ENCODE results near the gene SATB1. TPM values are rescaled to one million over a fixed set of nuclear protein-coding genes. Genes with fewer than 3 reads are reported as not detected.

The SATB1 gene
- total RNA-seq, 1 donor from 2014 or later, result 7.7 TPM

DNA sequence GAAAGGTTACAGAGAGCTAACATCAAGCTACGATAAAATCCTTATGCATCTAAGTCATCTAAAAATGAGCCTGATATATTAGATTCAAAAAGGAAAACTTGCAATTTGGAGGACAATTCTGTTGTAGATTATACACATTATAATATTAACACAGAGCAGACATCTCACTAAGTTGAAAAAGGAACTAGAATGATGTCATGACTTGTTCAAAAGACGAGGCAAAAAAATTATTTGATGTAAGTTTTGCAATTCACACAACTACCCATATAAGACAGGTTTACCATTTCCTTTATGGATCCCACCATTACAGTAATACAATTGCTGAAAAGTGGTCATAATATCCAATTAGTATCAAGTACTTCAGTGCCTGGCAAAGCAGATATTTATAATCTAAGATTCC lies 15.9 kb downstream of the SATB1 start:
- H3K27me3 ChIP-seq, result no peaks in the 10 kb centered on the region
- H3K36me3 ChIP-seq, result peaks cover 0 to 10% of the 10 kb centered on the region in 2 donors
- intact Hi-C loops (cut with DNase I), result no loop called here
- H3K27ac ChIP-seq, result no peak overlapping the region
- no peaks in the 10 kb centered on the region for H3K4me1 ChIP-seq
- H3K4me3 ChIP-seq, result no peak overlapping the region
- DNase-seq (ENCODE audit: low spot score in 2 of 2), result no peak
- H3K9me3 ChIP-seq, result no peaks in the 10 kb centered on the region
- TF ChIP-seq, protein P1, sequence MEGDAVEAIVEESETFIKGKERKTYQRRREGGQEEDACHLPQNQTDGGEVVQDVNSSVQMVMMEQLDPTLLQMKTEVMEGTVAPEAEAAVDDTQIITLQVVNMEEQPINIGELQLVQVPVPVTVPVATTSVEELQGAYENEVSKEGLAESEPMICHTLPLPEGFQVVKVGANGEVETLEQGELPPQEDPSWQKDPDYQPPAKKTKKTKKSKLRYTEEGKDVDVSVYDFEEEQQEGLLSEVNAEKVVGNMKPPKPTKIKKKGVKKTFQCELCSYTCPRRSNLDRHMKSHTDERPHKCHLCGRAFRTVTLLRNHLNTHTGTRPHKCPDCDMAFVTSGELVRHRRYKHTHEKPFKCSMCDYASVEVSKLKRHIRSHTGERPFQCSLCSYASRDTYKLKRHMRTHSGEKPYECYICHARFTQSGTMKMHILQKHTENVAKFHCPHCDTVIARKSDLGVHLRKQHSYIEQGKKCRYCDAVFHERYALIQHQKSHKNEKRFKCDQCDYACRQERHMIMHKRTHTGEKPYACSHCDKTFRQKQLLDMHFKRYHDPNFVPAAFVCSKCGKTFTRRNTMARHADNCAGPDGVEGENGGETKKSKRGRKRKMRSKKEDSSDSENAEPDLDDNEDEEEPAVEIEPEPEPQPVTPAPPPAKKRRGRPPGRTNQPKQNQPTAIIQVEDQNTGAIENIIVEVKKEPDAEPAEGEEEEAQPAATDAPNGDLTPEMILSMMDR (IDR thresholded peaks at IDR 0.05), result no peak

DNA sequence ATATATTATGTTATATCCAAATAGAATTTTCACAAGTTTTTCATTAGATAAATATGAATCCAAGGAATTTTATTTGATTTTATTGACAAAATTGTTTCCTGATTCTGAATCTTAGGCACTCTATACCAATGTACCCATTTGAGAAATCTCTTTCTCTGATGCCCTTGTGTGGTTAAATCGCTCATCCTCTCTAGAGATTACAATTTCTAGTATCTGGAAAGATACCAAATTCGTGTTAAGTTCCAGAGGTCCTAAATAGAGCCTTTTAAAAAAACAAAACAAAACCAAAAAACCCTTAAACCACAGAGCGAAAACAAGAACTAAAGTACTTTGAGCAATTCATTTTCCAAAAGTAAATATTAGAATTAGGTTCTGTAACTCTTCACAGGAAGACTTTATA lies 20.0 kb downstream of the SATB1 start:
- TF ChIP-seq, protein P1 (IDR thresholded peaks at IDR 0.05), result no peak
- Histone ChIP-seq H3K27ac (no peak overlapping the region), H3K9me3 (no peaks in the 10 kb centered on the region), H3K4me3 (no peak overlapping the region), H3K27me3 (no peaks in the 10 kb centered on the region), H3K4me1 (no peaks in the 10 kb centered on the region), H3K36me3 (no peaks in the 10 kb centered on the region)
- intact Hi-C loops (cut with DNase I), result no loop called here
- no peak for DNase-seq (ENCODE audit: low spot score in 2 of 2)

DNA sequence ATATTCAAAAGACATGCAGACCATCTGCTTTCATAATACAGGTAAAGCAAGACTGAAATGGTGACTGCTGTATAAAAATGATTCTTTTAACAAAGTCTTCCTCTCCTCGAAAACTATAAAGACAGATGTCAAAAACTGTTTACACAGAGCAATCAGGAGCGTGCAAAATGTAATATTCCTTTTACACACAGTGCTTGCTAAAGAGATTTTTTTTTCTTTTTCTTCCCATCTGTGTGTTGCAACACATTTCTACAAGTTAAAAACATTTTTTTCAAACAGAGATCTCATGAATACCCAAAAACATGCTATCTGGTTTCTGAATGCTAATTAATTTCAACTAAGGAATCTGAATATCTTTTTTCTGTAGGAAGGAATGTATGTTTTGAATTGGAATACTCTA lies 22.1 kb downstream of the SATB1 start:
- Histone ChIP-seq H3K4me1 (no peaks in the 10 kb centered on the region), H3K9me3 (no peaks in the 10 kb centered on the region), H3K27ac (no peak overlapping the region), H3K4me3 (no peak overlapping the region), H3K27me3 (no peaks in the 10 kb centered on the region), H3K36me3 (no peaks in the 10 kb centered on the region)
- DNase-seq (ENCODE audit: low spot score in 2 of 2), result no peak
- intact Hi-C loops (cut with DNase I), result no loop called here
- TF ChIP-seq, protein P1 (IDR thresholded peaks at IDR 0.05), result no peak

DNA sequence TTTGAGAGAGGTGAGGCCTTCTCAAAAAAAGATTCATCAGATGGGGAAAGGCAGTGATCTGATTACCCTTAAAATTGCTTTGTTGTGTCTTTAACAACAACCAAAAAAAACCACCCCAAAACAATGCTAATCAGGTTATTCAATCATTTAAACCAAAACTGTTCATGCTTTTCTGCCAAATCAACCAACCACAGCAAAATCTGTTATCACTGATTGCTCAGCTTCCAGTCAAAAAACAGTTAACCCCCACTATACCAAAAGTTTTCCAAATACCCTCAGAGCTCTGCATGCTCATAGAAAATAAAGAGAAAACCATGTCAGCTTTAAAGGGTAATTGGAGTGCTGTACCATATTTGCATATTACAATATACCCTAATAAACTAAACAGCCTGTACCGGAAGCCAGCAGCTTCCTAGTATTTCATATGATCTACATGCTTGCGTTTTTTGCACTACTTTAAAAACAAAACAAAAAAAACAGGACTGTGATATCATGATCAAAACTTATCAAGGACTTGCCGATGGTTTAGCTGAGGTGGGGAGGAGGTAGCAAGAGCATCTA lies 22.8 kb downstream of the SATB1 start:
- H3K9me3 ChIP-seq, result no peaks in the 10 kb centered on the region
- no peaks in the 10 kb centered on the region for H3K27me3 ChIP-seq
- no peaks in the 10 kb centered on the region for H3K36me3 ChIP-seq
- no peaks in the 10 kb centered on the region for H3K4me1 ChIP-seq
- intact Hi-C loops (cut with DNase I), result no loop called here
- TF ChIP-seq, protein P1 (IDR thresholded peaks at IDR 0.05), result no peak
- no peak overlapping the region for H3K27ac ChIP-seq
- no peak overlapping the region for H3K4me3 ChIP-seq
- no peak for DNase-seq (ENCODE audit: low spot score in 2 of 2)

DNA sequence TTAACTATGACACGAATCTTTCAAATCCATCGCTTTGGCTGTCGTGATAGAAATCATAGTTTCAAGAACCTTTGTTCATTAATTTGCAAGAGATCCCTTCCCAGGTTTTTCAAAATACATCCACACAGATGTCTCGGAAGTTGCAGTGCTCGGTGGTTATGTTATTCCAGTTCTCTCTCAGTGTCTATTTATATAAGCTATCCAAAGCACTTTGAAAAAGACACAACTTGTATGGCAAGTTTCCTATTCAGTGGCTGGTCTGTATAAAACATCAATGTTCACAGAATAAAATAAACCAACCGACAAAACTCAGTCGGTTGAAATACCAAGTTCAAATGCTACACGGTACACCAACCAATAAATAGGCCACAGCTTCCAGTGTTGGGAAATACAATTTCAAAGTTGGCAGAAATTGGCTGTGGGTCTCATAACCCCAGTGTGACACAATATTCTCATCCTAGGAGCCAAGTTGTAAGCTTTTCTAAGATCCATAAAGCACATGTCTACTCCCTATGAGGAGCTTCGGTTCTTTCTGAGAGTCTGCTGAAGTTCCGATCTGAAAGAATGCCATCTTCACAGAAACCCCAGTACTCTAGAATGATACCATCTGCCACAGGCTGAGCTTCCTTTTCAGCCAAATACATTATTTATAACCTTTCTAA lies 23.7 kb downstream of the SATB1 start:
- DNase-seq (ENCODE audit: low spot score in 2 of 2), result no peak
- H3K4me1 ChIP-seq, result no peaks in the 10 kb centered on the region
- no peak overlapping the region for H3K4me3 ChIP-seq
- no peaks in the 10 kb centered on the region for H3K36me3 ChIP-seq
- TF ChIP-seq, protein P1 (IDR thresholded peaks at IDR 0.05), result no peak
- H3K27ac ChIP-seq, result no peak overlapping the region
- intact Hi-C loops (cut with DNase I), result no loop called here
- H3K9me3 ChIP-seq, result no peaks in the 10 kb centered on the region
- no peaks in the 10 kb centered on the region for H3K27me3 ChIP-seq

All from ascending aorta (tissue), 2 donors.